ENCODE data around the gene PCMT1. TPM values are rescaled to one million over a fixed set of nuclear protein-coding genes. Genes with fewer than 3 reads are reported as not detected.

PCMT1 gene
- total and polyA plus RNA-seq, 2 of the 13 experiments (the other 11 are each of a cell fraction or from before 2014, with no cell fraction given), result 112 to 169 TPM

GRCh38 chr6:149809798-149810197 is 60.3 kb downstream of the PCMT1 start:
- Histone ChIP-seq H3K27ac (ENCODE audit: extremely low read length, insufficient read depth, low read length) (no peak overlapping the region), H3K4me3 (replicated peaks in 1 of 3; ENCODE audit: insufficient read depth in 1 of 3, low read depth in 2 of 3, low read length in 3 of 3) (no peak overlapping the region), H2AFZ (ENCODE audit: low read length) (no peak overlapping the region), H3K4me1 (ENCODE audit: insufficient read depth, low read length) (no peaks in the 10 kb centered on the region), H3K36me3 (replicated peaks in 1 of 2; ENCODE audit: control insufficient read depth in 1 of 2, insufficient read depth in 2 of 2, low read length in 2 of 2) (peaks cover 1 to 28% of the 10 kb centered on the region in 2 experiments; a peak in 3 of 5 replicates), H3K9ac (ENCODE audit: insufficient read depth, low read depth, low read length) (no peak overlapping the region), H3K9me3 (ENCODE audit: low read length) (no peaks in the 10 kb centered on the region), H3K79me2 (ENCODE audit: insufficient read depth, low read length) (no peaks in the 10 kb centered on the region), H4K20me1 (ENCODE audit: insufficient read depth, low read length) (no peaks in the 10 kb centered on the region), H3K4me2 (ENCODE audit: low read depth, low read length) (no peak overlapping the region), H3K27me3 (ENCODE audit: control insufficient read depth in 1 of 2, insufficient read depth in 2 of 2, low read length in 2 of 2) (no peaks in the 10 kb centered on the region)
- intact Hi-C loops (cut with micrococcal nuclease; ENCODE audit: unreplicated experiment), result no loop called here
- FAIRE-seq (no peak), DNase-seq (ENCODE audit: low spot score) (no peak), ATAC-seq (no peak)
- no TSS peak for BruUV-seq (replicated peaks)
- in situ Hi-C loops (cut with HindIII; ENCODE audit: extremely low pct_ligation_motif_present, low pct_unique_long_range_greater_than_20kb), result no loop called here
- 100% methylated on average over 2 of the region's 2 CpGs for WGBS (ENCODE audit: low lambda C conversion rate)
- ChIA-PET CTCF (ENCODE audit: low intra/inter-chr PET ratio, low total read pairs) (no interaction called here), POLR2A (no interaction called here)
- no peak for TF ChIP-seq BRCA1 (CRISPR knock-in tag; IDR thresholded peaks at IDR 0.05)
- no peak for TF ChIP-seq PREB (CRISPR knock-in tag; IDR thresholded peaks at IDR 0.05)
- no peak for TF ChIP-seq FOXO4 (CRISPR knock-in tag; conservative IDR thresholded peaks at IDR 0.05)
- TF ChIP-seq ZSCAN25 (CRISPR knock-in tag; IDR thresholded peaks at IDR 0.05), result no peak
- TF ChIP-seq HDAC1 (CRISPR knock-in tag; IDR thresholded peaks at IDR 0.05), result no peak
- no peak for TF ChIP-seq KDM6A (CRISPR knock-in tag; IDR thresholded peaks at IDR 0.05; ENCODE audit: low read depth)
- no peak for TF ChIP-seq GTF2F1 (IDR thresholded peaks at IDR 0.05; ENCODE audit: low read length)
- TF ChIP-seq BCL3 (CRISPR knock-in tag; IDR thresholded peaks at IDR 0.05), result no peak
